ENCODE results near the gene LINGO4. TPM values are rescaled to one million over a fixed set of nuclear protein-coding genes. Genes with fewer than 3 reads are reported as not detected.

Gene LINGO4
- total and polyA plus RNA-seq, 7 donors: 0.36 to 18.2 (median 4.6) TPM

- intact Hi-C loops (cut with DNase I): loop anchor here in 1 of 2 donors (10.0 kb wide), 3 partner anchors 65 to 365 kb away; partner anchors contain the start of gene MRPL9
- Histone ChIP-seq H3K36me3 (ENCODE audit: insufficient read depth in 1 of 2, low read depth in 1 of 2) (no peaks in the 10 kb centered on the region), H3K9me3 (no peaks in the 10 kb centered on the region), H3K4me1 (peaks cover 50% of the 10 kb centered on the region), H3K27ac (peak overlapping the region; percentile 96), H3K27me3 (ENCODE audit: insufficient read depth in 3 of 3, low read length in 2 of 3) (no peaks in the 10 kb centered on the region), H3K4me3 (peak overlapping the region; percentile 74)
- TF ChIP-seq, protein P1, sequence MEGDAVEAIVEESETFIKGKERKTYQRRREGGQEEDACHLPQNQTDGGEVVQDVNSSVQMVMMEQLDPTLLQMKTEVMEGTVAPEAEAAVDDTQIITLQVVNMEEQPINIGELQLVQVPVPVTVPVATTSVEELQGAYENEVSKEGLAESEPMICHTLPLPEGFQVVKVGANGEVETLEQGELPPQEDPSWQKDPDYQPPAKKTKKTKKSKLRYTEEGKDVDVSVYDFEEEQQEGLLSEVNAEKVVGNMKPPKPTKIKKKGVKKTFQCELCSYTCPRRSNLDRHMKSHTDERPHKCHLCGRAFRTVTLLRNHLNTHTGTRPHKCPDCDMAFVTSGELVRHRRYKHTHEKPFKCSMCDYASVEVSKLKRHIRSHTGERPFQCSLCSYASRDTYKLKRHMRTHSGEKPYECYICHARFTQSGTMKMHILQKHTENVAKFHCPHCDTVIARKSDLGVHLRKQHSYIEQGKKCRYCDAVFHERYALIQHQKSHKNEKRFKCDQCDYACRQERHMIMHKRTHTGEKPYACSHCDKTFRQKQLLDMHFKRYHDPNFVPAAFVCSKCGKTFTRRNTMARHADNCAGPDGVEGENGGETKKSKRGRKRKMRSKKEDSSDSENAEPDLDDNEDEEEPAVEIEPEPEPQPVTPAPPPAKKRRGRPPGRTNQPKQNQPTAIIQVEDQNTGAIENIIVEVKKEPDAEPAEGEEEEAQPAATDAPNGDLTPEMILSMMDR (IDR thresholded peaks at IDR 0.05): no peak
- DNase-seq (no peak), ATAC-seq (no peak)
- 39 to 69% (median 57%) methylated on average over 4 of the region's 4 CpGs for WGBS, 3 donors
Measured at GRCh38 chr1:151829352-151830046, 24.3 kb upstream of the LINGO4 start.

DNA sequence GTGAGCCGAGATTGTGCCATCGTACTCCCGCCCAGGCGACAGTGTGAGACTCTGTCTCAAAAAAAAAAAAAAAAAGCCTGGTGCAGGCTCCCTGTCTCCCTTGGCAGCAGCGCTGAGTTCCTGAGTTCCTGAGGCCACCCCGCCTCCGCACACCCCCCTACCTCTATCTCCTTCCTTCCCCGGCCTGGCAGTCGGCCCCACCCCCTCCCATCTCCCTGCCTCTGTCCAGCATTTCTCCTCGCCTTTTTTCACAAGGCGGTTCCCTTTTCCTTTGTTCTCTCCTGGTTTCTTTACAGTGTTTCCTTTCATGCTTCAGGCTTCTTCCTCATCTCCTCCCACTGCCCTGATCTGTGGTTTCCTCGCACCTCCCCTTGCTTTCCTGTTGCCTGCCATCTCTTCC is 23.7 kb upstream of the LINGO4 start:
- no peaks in the 10 kb centered on the region for H3K27me3 ChIP-seq (ENCODE audit: insufficient read depth in 3 of 3, low read length in 2 of 3)
- TF ChIP-seq, protein P1 (IDR thresholded peaks at IDR 0.05): no peak
- H3K36me3 ChIP-seq (ENCODE audit: insufficient read depth in 1 of 2, low read depth in 1 of 2): no peaks in the 10 kb centered on the region
- peaks cover 50% of the 10 kb centered on the region for H3K4me1 ChIP-seq
- H3K4me3 ChIP-seq: no peak overlapping the region
- H3K9me3 ChIP-seq: no peaks in the 10 kb centered on the region
- intact Hi-C loops (cut with DNase I): no loop called here
- 6 to 9% (median 6%) methylated on average over 8 to 12 of the region's 12 CpGs for WGBS, 3 donors
- DNase-seq: peak; percentile 48 to 80
- H3K27ac ChIP-seq: peak overlapping the region; percentile 96
- no peak for ATAC-seq

DNA sequence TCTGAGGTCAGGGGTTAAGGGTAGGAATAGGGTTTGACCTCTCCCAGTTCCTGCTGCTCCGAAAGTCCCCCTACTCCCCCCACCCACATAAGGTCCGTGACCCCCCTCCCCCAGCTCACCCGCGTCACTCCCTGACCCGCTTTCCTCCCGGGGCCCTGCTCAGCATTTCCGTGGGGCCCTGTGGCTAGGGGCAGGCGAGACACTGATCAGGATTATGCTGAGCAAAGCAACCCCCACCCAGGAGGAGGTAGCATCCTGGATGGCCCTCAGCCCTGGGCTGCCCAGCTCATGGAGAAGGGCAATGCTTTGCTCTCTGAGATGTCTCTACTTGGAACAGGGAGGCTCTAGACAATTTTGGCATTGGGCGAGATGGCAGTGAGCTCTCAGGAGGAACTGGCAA is 22.6 kb upstream of the LINGO4 start:
- 66 to 72% (median 70%) methylated on average over 9 of the region's 9 CpGs for WGBS, 3 donors
- ATAC-seq (no peak), DNase-seq (peak in 1 of 2 donors; percentile 27)
- H3K27ac ChIP-seq: peak overlapping the region; percentile 96
- intact Hi-C loops (cut with DNase I): no loop called here
- H3K27me3 ChIP-seq (ENCODE audit: insufficient read depth in 3 of 3, low read length in 2 of 3): no peaks in the 10 kb centered on the region
- no peak overlapping the region for H3K4me3 ChIP-seq
- H3K4me1 ChIP-seq: peaks cover 42% of the 10 kb centered on the region
- TF ChIP-seq, protein P1 (IDR thresholded peaks at IDR 0.05): no peak
- H3K9me3 ChIP-seq: no peaks in the 10 kb centered on the region
- no peaks in the 10 kb centered on the region for H3K36me3 ChIP-seq (ENCODE audit: insufficient read depth in 1 of 2, low read depth in 1 of 2)

DNA sequence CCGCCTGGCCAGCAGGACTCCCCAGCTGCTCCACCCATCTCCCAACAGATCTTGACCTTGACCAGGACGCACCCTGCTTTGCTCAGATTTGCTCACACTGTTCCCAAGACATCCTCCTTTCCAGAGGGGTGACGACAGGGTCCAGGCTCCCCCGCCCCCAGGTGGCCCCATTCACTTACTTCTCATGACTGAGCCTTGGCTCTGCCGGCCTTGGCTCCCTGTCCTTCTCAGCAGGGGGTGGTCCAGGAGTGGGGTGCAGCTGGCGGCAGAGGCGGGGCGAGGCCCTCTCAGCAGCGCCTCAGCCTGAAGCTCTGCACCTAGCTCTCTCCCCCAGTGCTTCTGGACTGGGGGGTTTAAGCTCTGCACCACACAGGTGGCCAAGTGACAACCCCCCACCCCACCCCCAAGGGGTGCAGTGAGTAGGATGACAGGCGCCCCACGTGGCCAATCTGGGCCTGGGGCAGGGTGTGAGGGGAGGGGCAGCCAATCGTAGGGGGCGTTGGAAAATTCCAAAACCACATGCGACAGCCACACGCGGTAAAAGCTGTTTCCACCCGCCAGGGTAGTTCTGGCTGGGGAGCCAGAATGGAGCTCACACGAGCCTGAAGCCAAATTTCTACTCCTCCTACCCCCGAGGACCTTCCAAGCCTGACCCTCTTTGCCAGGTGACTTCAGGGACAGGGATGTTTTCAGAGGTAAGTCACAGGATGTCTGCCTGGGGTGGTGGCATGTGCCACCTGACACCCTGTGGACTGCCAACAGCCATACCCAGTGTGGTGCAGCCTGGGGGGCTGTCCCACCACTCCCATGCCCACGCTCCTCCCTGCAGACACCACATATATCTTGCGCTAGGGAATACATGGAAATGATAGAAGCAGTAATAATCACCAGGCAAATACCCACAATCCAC is 20.8 kb upstream of the LINGO4 start:
- DNase-seq (no peak), ATAC-seq (peak; percentile 23 to 38 (median 28))
- Histone ChIP-seq H3K4me1 (peaks cover 37% of the 10 kb centered on the region), H3K36me3 (ENCODE audit: insufficient read depth in 1 of 2, low read depth in 1 of 2) (no peaks in the 10 kb centered on the region), H3K4me3 (peak overlapping the region; percentile 28), H3K27me3 (ENCODE audit: insufficient read depth in 3 of 3, low read length in 2 of 3) (no peaks in the 10 kb centered on the region), H3K9me3 (no peaks in the 10 kb centered on the region), H3K27ac (peak overlapping the region; percentile 96)
- TF ChIP-seq, protein P1 (IDR thresholded peaks at IDR 0.05): no peak
- 29 to 40% (median 34%) methylated on average over 20 to 21 of the region's 21 CpGs for WGBS, 3 donors
- intact Hi-C loops (cut with DNase I): no loop called here
